Measurements from ENCODE around the gene NCKAP5.

- TF ChIP-seq POLR2AphosphoS5 (IDR thresholded peaks at IDR 0.05; ENCODE audit: low read depth) (no peak), CTCF (IDR thresholded peaks at IDR 0.05; ENCODE audit: insufficient read depth, low read length) (no peak), REST (IDR thresholded peaks at IDR 0.05; ENCODE audit: insufficient replicate concordance, low read depth) (no peak), GABPA (IDR thresholded peaks at IDR 0.05; ENCODE audit: low read depth) (no peak)
These were observed 150.2 kb downstream of the NCKAP5 start for GRCh38 chr2:133418021-133418420.

Data from HL-60 (cell line).